NCI-H748 treated with DMSO at 0.1 percent for 48 hours (cell line): ENCODE data around the gene ZSCAN9.

Experiments
- DNase-seq: peaks from one replicate; lab custom pipeline; 2025; lab: John Stamatoyannopoulos, UW

The ZSCAN9 gene

GRCh38 chr6:28266962-28267694 lies 42.1 kb downstream of the ZSCAN9 start, which contains the start of gene ZSCAN26:
Gene ZSCAN26 (plus strand): TSS chr6:28267143. CDS start chr6:28271920, 4,777 bp downstream.
- peak; percentile 89 for DNase-seq

- no peak for DNase-seq
Observed at GRCh38 chr6:28267695-28268059, 42.6 kb downstream of the ZSCAN9 start.

GRCh38 chr6:28269492-28269891 lies 44.4 kb downstream of the ZSCAN9 start:
- DNase-seq, result no peak

GRCh38 chr6:28274888-28275287 lies 49.8 kb downstream of the ZSCAN9 start:
- DNase-seq, result no peak

- no peak for DNase-seq
Observed at GRCh38 chr6:28277746-28278145, 52.7 kb downstream of the ZSCAN9 start.

GRCh38 chr6:28280595-28281287 lies 55.7 kb downstream of the ZSCAN9 start:
- peak; percentile 30 for DNase-seq

GRCh38 chr6:28281288-28282064 lies 56.4 kb downstream of the ZSCAN9 start, which contains the start of gene PGBD1:
Gene PGBD1 (plus strand): TSS chr6:28281572. CDS start chr6:28283814, 2,242 bp downstream.
- DNase-seq, result peak; percentile 66

- no peak for DNase-seq
Observed at GRCh38 chr6:28282926-28283325, 57.9 kb downstream of the ZSCAN9 start.
